Measurements from ENCODE around the gene TADA3.

TADA3 gene

DNA sequence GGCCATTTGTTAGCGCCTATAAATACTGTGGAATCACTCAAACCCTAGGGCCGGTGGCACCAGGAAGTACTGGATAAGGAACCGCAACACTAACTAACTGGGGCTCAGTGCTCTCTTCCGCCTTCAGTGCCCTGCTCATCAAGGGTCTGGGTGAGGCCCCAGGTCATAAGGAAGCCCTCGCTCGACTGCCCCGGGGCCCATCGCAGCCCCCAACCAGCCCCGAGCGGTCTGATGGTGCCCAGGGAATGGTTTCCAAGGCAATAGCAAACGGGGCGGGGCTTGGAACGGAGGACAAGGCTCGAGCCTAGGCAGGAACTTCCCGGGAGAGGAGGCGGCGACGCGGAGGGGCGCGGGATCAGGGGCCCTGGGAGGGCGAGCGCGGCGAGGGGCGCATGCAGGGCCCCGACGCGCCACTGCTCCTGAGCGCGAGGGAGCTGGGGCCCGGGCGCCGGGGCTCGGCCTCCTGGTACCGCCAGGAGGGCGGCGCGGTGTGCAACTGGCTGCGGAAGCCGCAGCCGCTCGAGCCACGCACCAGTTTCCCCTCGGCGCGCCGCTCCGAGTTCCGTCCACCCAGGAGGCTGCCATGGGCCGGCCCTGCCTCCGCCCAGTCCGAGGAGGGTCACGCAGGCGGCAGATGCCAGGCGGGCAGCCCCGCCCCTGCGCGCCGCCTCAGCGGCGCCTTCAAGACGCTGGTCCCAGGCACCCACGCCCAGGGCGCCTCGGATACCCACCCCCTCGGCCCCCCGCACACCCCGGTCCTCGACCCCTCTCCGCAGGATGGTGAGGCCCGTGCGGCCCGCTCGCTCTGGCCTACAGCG is 17.6 kb upstream of the TADA3 start, which contains the start of gene TTLL3:
Gene TTLL3 (plus strand): TSS at position 648 of the 818 bp plus-strand sequence. CDS start 400 bp downstream, outside the sequence.
- DNase-seq, result peak; percentile 28

DNA sequence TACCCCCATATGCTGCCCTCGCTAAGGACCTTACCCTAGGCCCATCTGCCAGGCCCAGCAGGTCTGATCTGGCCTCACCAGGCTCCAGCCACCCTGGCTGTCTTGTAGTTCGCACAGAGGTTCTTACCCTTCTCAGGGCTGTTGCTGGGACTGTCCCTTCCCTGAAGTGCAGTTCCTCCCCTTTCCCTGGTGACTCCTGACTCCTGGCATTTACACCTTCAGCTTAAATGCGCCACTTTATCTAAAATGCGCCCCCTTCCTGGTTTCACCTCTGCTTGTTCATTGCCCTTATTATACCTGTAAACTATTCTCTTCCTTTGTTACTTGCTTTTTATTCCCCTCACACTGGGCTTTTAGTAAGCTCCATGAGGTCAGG is 17.0 kb upstream of the TADA3 start:
- DNase-seq, result no peak

- peak; percentile 42 for DNase-seq
These were observed 16.2 kb upstream of the TADA3 start for GRCh38 chr3:9808345-9809037.

DNA sequence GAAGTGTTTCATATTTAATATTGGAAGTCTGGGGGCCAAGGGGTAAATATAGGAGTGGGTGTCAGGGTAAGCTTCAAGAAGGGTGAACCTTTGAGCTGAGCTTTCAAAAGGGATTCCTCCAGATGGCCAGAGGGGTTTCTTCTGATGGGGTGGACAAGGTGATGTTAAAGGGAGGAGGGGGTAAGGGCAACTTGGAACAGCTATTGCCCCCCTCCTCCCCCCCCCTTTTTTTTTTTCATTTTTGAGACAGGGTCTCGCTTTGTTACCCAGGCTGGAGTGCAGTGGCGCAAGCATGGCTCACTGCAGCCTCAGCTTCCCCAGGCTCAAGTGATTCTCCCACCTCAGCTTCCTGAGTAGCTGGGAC is 15.7 kb upstream of the TADA3 start:
- DNase-seq, result no peak

DNA sequence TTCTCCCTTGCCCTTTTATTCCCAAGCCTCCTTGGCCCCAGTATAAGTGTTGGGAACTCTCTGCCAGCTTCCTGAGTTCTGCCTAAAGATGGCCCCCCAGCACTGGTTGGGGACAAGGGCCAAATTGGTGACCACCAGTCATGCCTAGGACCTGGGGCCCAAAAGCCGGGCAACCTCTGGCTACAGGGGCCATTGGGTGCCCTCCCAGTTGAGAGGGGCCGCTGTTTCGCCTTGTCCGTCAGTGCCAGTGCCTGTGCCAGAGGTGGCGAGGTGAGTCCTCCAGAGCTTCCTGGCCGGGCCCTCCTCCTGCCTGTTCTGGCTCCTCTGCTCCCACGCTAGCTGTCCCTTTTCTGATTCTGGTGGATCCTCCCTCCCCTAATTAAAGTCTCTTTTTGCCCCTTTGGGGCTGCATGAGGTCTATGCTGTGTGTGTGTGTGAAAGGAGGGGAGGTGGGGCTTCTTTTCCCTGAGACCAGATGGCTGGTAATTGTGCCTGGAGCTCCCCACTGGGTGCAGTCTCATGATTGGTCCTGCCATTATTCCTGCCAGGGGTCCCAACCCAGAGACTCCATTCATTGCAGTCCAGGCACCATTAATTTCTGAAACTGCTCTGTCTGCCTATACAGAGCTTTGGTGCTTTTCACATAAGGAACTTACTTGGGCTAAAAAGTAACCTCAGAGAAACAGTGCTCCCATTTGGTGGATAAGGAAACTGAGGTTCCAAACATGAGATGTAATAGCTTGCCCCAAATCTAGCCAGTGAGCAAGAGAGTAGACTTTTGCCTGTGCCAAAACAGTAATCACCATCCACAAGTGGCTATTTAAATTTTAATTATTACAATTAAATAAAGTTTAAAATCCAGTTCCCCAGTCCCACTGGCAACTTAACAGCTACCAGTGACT is 14.7 kb upstream of the TADA3 start:
- DNase-seq, result no peak

- DNase-seq, result no peak
These were observed 13.9 kb upstream of the TADA3 start for GRCh38 chr3:9806137-9806536.

DNA sequence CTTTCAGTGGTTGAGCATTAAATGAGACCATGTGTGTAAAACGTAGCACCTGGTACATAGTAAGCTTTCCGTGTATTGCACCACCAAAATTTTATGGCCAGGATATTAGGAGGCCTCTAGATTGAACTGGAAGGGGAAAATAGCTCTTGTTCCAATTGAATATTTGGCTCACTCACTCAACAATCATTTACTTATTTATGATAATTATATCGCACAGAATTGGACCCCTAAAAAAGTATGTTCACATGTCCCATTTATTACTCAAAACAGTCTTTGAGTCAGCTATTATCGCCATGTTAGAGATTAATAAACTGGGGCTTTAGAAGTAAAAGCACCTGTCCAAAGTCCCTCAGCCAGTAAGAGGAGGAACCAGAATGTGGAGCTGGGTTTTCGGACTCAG is 12.7 kb upstream of the TADA3 start:
- no peak for DNase-seq

- no peak for DNase-seq
These were observed 11.2 kb upstream of the TADA3 start for GRCh38 chr3:9803494-9803893.

DNA sequence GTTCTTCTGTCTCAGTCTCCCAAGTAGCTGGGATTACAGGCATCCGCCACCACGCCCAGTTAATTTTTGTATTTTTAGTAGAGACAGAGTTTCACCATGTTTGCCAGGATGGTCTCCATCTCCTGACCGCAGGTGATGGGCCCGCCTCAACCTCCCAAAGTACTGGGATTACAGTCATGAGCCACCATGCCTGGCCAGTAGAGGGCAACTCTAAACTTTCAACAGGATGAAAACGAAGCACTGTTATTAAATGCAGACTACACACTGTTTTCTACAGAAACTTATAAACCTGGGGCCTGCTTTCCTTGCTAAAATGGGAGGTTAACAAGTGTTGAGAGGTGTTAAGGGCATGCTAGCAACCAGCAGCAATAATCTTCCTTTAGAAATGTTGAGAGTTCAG is 8.3 kb upstream of the TADA3 start:
- no peak for DNase-seq

DNA sequence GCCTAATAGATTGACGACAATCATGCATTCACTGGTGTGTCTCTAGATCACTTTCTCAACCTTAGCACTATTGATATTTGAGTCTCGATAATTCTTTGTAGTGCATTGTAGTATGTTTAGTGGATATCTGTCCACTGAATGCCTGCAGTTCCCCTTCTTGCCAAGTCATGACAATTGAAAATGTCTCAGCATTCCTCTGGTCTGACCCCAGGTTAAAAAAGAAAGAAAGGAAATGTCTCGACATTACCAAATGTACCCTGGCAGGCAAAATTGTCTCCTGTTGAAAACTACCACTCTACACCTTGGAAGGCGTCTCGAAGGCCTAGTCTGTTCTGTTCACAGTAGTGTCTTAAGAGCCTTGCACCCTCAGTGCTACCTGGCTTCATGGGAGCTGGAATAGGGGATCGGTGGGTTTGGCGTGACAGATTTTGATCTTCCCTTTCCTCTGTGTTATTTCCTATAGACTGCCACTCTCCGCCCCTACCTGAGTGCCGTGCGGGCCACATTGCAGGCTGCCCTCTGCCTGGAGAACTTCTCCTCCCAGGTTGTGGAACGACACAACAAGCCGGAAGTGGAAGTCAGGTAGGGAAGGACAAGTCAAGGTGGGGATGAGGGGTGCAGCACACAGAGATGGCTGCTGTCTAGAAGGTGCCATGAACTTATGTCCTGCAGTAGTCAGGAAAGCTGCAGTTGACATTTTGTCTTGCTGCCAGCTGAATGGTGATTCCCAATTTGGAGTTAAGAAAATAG is 5.1 kb upstream of the TADA3 start:
- no peak for DNase-seq

DNA sequence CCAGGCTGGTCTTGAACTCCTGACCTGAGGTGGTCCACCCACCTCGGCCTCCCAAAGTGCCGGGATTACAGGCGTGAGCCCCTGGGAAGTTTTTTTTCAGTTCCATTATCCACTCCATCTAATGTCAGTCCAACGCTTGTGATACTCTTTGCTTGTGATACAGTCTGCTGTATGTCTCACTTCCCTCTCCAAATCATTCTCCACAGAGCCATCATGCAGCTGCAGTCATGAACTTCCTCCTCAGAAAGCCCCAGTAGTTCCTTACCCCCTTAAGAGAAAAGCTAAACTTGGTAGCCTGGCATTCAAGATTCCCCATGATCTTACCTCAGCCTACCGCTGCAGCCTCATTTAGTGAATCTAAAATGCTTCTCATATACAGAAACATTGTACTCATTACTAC is 2.9 kb upstream of the TADA3 start:
- DNase-seq, result no peak

- no peak for DNase-seq
These were observed 2.1 kb upstream of the TADA3 start for GRCh38 chr3:9794400-9794799.

DNA sequence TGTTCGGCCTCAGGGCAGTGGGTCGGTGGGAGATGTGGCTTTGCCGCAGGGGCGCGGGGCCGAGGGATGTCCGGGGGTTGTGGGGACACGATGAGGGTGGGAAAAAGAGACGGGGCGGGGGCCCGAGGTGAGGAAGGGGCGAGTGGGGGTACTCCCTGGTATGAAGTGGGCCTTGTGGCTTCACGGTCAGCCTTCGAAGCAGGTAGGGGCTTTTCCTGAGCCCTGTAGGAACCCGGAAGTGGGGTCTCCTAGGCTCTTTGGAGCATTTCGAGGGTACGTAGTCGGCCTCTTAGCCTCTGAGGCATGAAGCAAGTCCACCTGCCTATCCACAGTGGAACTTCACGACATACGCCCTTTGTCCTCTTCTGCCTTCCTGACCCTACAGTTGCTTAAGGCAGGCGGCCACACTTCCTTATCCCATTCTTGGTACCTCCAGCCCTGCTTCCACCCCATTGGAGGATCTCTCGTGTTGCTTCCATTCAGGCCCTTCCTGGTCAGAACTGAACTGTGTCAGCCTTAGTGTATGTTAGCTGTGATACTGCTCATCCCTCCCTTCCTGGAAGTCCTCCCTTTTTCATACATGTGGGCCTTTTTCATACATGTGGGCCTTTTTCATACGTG is 998 bp upstream of the TADA3 start:
- DNase-seq, result peak; percentile 23

GRCh38 chr3:9791790-9792404 is 376 bp downstream of the TADA3 start:
- DNase-seq, result no peak

GRCh38 chr3:9791127-9791526 is 1.1 kb downstream of the TADA3 start:
- no peak for DNase-seq

GRCh38 chr3:9787714-9788113 is 4.6 kb downstream of the TADA3 start:
- DNase-seq, result no peak

DNA sequence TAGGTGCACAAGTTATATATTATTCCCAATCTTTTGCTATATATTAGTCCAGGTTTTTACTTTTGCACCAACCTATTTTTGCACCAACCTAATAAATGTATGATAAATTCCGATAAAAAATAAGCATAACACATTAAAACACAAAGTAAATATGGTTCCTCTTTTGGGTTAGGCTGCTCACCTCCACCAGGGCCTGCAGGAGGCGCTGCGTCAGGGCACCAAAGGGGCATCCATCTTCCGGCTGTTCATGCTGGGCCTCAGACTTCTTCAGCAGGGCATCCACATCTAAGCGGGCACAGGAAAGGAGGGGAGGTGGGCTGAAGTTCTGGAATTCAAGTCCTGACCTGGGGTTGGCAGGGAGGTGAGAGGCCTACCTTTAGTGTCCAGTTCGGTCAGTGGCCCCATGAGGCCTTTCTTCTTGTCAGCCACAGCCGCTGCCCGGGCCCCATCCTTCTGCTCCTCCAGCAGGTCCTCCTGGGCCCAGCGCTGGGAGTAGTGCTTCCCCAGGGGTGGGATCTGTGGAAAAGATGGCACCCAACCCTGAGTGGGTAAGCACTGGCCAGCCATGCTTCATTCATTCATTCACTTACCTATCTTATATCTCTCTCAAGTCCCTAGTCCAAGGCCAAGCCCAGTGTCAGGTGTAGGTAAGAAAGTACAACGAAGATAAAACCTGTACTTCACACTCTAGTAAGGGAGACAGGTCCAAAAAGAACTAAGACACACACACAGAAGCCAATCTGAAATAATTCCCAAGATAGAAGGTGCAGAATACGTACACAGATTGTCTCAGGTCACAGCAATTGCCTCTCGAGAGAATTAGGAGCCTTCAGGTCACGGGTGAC is 5.2 kb downstream of the TADA3 start:
- no peak for DNase-seq

DNA sequence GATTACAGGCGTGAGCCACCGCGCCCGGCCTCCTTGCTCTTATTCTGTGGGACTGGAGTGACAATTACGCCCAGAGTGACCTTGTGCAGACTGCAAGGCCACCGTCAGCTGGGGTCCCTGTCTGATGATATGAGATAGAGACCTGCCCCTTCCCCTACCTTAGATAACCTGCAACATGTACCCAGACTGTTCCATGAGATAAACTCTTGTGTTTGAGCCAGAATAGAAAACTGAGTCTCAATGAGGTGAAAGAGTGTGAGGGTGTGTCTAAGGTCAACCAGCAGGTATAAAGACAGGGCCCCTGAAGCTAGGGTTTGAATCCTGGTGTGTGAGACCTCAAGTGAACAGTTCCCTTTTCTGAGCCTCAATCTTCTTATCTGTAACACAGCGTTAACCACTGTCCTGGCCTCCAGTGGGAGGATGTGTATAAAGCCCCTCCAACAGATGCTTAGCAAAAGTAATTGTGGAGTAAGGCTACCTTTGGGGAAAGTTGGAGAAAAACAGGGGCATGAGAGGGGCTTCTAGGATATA is 6.0 kb downstream of the TADA3 start:
- no peak for DNase-seq

- no peak for DNase-seq
These were observed 6.7 kb downstream of the TADA3 start for GRCh38 chr3:9785602-9786001.

GRCh38 chr3:9784965-9785364 is 7.3 kb downstream of the TADA3 start:
- DNase-seq, result no peak
